ENCODE measurements around the gene COG7.

- TF ChIP-seq CTCF (IDR thresholded peaks at IDR 0.05) (no peak), POLR2AphosphoS5 (IDR thresholded peaks at IDR 0.05) (no peak)
Observed at GRCh38 chr16:23368469-23368868, 84.5 kb downstream of the COG7 start.
